ENCODE measurements around the gene HOXA3.

The HOXA3 gene

DNA sequence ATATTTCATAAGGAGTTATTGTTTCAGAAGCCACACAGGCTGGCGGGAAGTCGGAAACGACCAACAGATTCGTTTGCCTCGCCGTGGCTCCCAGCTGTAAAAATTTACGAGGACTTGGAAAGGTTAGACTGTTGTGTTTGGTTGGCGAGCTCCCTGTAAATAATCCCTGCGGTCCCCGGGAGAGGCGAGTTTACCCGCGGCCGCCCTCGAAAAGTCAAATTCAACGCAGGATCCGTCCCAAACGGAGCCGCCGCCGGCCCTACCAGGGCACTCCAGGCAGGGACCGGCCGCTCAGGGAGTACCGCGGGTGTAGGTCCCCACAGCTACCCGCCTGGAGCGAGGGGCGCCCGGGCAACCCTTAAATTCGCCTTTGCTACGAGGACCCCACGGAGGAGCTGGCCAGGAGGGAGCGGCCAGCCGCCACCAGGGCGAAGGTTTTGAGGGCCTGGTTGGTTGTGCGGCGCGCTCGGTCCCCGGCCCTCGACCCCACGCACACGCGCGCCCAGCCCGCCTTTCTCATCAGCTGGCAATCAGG, 13.7 kb upstream of the HOXA3 start:
- no peak for DNase-seq (ENCODE audit: low read depth)

DNA sequence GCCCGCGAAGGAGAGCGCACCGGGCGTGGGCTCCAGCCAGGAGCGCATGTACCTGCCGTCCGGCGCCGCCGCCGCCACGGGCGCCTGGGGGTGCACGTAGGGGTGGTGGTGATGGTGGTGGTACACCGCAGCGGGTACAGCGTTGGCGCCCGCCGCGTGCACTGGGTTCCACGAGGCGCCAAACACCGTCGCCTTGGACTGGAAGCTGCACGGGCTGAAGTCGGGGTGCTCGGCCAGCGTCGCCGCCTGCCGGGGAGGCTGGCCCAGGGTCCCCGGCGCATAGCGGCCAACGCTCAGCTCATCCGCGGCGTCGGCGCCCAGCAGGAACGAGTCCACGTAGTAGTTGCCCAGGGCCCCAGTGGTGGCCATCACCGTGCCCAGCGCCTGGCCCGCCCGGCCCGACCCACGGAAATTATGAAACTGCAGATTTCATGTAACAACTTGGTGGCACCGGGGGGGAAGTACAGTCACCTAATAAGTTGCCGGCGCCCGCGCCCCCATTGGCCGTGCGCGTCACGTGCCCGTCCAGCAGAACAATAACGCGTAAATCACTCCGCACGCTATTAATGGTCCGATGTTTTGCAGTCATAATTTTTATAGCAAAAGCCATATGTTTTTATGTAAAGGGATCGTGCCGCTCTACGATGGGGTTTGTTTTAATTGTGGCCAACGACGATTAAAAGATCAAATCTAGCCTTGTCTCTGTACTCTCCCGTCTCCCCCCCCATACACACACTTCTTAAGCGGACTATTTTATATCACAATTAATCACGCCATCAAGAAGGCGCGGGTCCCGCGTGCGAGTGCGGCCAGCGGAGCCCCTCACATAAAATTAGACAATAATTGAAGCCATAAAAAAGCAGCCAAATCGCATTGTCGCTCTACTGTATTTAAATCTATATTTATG, 13.0 kb upstream of the HOXA3 start, which contains the start of gene HOXA9:
Gene HOXA9, minus strand, starts transcription at position 449 of the 907 bp plus-strand sequence. Its CDS starts 80 bp downstream, at position 369.
- DNase-seq (ENCODE audit: low read depth): peak; percentile 87

DNA sequence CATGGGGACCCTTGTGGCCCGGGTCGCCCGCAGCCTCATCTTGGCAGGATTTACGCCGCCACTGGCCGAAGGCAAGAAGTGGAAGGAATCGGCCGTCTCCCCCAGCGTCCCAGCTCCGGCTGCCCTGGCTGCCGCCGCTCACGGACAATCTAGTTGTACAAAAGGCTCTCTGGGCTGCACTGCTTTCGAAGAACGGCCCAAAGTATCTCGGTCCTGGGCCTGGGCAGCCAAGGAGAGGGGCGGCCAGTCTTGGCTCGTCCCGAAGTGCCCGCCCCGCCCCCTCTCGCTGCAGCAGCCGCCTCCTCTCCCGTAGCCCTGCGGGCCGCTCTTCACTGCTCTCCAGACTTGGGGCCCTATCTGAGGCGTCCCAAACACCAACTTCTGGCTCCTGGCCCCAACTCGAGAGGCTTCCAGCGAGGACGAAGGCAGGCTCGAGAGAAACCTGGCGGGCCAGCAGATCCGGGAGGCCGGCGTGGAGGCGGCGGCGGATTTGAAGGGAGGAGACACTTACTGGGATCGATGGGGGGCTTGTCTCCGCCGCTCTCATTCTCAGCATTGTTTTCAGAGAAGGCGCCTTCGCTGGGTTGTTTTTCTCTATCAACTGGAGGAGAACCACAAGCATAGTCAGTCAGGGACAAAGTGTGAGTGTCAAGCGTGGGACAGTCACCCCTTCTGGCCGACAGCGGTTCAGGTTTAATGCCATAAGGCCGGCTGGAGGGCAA, 12.1 kb upstream of the HOXA3 start:
- no peak for DNase-seq (ENCODE audit: low read depth)

DNA sequence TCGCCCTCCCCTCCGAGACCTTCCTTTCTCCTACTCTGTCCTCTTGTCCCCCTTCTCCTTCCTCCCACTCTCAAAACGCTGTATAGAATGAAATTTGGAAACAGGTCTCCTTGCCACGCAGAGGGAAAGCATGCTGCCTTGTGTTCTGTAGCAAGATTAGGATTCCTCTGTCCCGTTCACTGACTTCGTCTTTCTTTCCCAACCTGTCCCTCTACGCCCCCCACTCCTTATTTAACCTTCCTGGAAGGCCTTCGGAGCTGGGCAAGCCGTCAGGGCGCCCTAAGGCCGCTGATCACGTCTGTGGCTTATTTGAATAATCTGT, 11.6 kb upstream of the HOXA3 start:
- DNase-seq (ENCODE audit: low read depth): no peak

DNA sequence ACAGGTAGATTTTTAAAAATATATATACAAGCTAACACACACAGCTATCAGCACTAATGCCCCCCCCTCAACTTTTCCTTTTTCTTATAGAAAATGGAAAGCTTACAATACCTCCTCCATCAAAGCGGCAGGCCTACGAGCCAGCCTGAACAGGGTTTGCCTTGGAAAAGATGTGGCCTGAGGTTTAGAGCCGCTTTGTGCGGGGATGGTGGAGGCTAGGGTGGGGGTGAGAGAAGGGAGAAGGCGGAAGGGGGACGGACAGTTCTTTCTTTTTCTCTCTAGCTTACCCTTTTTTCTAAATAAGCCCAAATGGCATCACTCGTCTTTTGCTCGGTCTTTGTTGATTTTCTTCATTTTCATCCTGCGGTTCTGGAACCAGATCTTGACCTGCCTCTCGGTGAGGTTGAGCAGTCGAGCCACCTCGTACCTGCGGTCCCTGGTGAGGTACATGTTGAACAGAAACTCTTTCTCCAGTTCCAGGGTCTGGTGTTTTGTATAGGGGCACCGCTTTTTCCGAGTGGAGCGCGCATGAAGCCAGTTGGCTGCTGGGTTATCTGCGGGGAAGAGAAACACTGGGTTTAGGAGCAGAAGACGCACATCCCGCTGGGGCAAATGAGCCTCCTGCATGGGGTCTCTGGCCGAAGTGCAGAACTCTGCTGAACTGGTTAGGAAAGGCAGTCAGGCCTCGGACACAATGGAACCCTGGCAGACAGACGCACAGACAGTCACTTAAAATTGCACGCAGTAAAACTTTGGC, 11.1 kb upstream of the HOXA3 start:
- no peak for DNase-seq (ENCODE audit: low read depth)

DNA sequence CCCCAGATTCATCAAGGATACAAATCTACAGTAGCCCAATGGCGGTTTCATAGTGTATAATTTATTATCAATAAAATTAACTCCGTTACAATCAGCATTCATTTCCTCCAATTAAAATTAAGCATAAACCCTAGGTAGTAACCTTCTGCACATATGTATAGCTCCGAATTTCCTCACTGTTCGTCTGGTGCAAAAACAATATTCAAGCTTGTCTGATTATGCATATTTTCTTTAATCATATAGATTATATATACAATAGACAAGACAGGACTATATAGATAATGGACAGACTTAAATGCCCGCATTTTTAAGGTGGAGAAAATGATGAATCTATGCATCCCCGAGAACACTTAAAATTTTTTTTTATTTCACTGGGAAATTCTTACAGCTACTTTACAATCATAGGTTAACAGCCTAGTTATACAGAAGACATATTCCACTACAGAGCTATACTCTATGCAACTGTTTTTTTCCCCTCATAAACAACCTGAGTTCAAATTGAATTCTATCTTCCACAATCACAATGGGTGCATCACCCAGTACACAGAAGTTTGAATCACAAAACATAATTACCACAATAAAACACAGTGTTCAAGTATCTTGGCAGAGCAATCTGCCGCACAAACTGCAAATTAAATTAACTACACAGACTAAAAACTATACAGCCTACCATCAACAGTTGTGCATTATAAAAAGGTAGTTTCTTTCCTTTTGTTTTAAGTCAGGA, 10.3 kb upstream of the HOXA3 start:
- DNase-seq (ENCODE audit: low read depth): peak; percentile 21

DNA sequence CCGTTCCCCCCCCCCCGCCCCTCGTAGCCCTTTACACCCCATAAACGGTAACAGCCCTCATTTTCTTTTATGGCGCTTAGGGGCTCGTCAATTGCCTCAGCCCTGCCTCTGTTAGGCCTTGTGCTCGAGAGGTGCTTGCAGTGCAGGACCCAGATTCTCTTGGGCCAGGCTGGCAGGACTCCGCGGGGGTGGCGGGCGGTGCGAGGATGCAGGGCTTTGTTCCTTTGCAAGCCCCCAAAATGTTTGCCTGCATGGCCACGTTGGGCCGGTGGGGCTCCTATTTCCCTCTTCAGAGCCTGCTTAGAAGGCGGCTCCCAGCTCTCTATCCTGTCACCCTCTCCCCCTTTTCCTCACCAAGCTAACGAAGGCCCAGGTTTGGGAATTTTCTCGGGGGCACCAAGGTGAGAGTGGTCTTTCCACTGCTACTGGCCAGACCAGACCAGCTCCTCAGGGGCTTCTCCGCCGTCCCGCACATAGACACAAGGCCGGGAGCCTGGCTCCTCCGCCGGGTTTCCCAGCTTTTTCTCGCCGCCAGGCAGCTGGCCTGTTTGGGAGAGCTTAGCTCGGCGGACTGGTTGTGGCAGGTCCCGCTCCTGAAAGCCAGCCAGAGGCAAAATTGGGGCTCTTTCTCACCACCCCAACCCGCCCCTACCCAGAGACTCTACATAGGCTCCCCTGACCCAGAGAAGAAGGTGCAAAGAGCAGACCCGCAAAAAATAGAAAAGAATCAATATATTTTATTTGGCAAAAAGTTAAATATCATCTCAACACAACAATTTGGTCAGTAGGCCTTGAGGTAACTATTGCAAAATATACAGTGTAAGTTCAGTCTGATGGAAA, 9.6 kb upstream of the HOXA3 start:
- DNase-seq (ENCODE audit: low read depth): peak; percentile 15

DNA sequence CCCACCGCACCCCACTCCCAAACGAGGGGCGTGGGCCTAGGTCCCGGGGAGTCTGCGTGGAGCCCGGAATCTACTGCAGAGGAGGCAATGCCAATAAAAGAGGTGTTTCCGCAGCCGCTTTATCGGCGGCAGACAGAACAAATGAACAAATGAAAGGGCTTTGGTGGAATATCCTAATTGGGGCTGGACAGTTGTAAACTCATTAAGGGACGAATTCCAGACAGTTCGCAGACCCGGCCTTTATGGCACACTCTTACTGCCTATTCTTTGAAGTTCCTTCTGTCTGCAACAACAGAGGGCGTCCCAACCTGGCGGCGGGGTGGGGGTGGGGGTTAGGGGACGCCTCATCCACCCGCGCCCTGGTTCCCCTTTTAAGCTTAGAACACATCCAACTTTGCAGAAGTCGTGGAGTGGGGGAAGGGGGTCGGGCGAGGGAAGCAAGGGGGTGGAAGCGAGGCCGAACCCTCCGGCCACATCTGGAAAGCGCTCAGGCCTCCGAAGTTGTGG, 8.9 kb upstream of the HOXA3 start:
- no peak for DNase-seq (ENCODE audit: low read depth)

DNA sequence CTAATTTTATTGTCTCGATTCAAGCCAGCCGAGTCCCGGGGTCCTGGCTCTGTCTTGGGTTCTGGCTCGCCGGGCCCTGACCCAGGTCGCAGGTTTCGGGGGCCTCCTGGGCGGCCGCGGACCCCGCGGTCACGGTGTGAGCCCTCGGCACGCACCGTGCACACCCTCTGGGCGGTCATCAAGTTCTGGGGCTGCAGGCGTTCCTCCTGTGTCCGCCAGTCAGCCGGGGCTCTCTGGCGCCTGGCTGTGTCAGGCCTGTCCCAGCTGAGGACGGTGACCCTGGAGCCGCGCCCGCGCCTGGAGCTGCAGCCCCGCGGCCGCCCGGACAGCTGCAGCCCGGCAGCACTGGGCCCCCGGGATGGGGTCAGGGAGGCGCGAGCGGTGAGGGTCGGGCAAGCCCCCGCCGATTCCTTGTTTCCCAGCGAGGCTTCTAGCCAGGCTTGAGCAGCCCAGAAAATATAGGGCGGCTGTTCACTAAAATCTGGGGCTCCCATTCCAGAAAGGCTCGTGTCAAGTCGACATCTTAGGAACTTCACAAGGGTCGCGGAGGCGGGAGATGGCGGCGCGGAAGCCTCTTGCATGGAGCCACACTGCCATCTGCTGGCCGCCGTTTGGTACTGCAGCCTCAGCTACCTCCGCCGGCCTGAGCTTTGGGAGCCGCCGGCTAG, 8.3 kb upstream of the HOXA3 start:
- peak; percentile 13 for DNase-seq (ENCODE audit: low read depth)

DNA sequence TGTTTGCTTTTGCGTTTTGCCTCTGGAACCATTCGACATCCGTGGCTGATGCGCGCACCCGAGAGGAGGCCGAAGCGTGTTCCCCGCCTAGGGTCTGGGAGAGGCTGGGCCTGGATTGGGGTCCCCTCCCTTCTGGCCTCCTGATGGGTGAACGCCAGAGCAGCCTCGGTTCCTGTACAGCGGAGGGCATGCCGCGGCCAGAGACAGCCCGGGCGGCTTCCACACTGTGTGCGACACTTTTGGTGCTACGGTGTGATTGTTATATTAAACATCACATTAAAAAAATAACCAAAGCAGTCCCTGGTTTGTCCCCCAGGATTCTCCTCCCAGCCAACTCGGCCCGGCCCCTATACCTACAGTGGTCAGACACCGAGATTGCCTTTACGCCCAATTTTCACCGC, 7.8 kb upstream of the HOXA3 start:
- no peak for DNase-seq (ENCODE audit: low read depth)

DNA sequence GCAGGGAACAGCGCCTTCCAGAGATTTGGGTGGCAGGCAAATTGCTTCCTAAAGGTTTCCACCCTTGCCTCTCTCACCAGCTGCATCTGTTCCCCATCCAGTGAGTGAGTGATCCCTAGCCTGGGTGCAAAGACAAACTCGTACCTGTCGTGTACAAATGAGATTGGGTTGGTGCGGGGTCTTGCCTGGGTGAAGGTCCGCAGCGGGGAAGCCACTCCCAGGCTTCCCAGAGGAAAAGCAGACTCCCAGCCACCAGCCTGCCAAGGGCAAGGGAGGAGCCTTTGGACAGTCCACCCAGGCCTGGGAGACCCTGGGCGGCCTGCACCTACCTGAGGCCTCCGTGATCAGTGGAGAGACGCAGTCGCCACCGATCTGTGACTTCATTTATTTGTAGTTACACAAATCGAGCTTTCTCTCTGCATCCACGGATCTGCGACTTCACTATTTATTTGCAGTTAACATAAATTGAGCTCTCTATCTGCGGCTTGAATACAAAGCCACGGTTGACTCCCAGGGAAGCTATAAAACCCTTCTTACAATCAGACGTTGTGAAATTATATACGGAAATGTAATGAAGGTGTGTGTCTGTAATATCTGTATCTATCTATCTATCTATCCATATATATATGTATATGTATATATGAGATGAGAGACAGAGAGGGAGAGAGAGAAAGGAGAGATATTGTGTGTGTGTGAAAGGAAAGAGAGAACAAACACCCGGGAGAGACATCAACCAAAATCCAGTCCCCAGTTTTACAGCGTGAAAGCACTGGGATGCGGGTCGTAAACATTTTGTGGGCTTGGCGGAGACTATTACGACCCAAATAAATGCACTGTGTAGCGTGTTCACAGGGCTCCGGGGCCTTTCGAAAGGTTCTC, 7.1 kb upstream of the HOXA3 start:
- DNase-seq (ENCODE audit: low read depth): no peak

DNA sequence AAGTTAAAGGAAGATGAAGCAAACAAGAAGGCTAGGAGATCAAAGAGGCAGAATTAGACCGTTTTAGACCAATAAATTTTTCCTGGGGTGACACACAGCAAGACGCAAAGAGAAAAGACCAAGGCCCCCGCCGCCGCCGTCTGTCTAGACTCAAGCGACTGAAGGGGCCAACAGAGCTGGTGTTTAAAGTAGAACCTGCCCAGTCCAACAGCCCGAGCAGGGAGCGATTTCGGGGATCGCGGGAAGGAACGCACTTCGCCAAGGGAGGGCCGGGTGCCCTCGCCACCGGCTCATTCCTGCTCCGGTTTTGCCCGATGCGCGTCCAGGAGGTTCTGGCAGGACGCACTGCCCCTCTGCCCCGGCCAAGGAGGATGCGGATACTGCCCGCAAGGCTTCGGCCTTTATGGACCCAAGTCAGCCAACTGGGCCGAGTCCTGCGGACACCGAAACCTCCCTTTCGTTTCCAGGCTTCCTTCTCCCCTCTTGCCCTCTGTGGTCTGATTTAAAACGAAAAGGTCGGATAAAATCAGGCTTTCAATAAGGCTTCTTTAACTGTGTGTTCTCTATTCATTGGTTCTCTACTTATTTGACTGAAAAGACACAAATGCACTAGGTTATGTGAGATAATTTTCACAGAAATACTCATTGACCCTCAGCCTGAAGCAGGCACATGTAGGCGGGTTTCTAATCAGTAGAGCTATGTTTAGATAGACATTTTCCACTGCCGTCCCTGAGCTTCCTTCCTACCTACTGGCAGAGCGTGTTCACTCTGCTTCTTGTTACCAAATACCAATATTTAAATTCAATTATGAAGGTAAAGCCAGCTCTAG, 6.3 kb upstream of the HOXA3 start:
- no peak for DNase-seq (ENCODE audit: low read depth)

DNA sequence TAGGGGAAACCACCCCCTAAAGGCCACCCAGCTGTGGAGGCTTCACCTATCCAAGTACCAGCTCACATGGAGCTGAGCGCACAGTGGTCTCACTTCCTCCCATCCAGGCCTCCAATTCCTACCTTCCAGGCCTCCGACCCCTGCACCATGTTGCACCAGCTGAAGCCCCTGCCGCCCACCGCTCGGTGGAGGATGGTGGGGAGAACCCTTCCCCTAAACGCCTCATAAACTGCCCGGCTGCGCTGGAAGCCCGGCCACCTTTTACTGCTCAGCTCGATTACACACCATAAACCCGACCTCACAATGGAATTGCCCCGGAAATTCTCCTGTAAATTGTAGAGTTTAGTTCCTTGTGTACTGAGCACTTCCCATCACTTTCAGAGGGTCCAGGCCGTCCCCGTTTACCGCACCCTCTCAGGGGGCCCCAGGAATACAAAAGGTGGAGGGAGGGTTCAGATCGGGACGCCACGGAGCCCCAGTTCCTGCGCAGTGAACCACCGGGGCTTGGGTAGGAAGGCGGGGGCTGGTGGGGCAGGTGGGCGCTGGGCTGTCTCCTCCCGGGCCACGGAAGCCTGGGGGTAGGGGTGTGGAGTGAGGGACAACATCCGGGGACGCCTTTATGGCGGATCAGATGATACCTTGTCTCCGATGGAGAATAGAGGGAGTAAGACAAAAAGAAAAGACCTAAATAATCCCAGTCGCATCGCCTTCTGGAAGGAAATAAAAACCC, 5.5 kb upstream of the HOXA3 start:
- DNase-seq (ENCODE audit: low read depth): no peak

DNA sequence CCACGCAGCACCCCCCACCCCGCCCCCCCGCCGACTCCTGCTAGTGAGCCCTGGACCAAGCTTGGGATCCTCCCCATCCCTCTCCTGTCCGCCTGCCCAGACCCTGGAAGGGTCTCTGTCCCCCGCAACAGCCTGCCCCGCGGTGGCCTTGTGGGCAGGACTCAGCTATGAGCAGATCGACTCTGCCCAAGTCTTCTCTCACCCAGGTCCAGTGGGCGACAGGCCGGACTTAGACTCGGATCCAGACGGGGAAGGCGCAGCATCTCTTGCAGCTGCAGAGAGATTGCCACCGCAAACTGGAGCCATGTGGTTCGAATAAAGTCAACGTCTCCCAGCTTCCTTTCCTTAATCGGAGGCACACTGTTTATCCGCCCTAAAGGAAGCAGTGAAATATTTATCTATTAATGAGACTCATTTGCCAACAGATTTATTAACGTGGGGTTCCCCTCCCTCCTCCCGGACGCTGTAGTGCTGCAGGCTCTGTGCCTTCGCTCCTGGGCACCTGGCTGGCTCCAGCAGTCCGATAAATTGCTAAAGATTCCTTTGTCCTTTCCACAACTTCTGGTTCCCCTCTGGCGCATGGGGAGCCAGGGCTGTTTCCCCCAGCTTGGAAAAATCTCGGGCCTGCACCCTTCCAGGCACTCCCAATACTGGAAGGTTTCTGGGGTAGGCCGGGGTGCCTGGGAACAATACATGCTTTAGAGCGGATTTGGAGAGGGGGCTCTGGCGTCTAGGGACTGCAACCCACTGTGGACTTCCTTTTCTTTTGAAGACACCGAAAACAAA, 4.7 kb upstream of the HOXA3 start:
- no peak for DNase-seq (ENCODE audit: low read depth)

DNA sequence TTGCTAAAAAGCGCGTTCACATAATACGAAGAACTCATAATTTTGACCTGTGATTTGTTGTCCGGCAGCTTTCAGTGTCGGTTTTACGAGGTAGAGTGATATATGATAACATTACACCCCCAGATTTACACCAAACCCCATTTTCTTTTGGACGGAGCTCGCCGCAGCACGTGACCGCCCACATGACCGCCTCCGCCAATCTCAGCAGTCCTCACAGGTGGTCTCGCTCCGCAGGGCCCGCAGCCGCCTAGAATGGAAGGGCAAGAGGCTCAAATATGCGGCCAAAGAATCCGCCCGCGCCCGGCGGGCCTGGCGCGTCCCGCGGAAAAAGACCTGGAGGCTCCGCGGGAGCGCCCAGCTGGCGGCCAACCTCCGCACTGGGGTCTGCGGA, 4.1 kb upstream of the HOXA3 start, which contains the start of gene HOXA7:
Gene HOXA7, minus strand, starts transcription at position 168 of the 391 bp plus-strand sequence. Its CDS starts 130 bp downstream, at position 38.
- DNase-seq (ENCODE audit: low read depth): no peak

DNA sequence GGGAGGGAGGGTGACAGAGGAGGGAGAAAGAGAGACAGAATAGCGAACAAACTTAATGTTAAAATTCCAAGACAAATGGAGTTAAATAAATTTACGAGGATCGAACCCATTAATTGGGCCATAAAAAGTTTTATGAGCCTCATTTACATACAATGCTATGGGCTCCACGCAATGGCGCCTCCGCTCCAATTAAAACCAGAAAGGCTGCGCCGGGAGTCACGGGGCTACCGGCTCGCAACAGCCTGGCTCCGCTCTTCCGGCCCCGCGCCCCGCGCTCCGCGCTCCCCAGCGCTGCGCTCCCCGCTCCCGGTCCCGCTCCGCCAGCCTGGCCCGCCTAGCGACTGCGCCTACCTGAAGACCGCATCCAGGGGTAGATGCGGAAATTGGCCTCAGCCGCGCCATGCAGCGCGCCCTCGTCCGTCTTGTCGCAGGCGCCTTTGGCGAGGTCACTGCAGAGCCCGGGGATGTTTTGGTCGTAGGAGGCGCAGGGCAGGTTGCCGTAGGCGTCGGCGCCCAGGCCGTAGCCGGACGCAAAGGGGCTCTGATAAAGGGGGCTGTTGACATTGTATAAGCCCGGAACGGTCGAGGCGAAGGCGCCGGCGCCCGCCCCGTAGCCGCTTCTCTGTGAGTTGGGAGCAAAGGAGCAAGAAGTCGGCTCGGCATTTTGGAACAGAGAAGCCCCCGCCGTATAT, 3.6 kb upstream of the HOXA3 start:
- peak; percentile 10 for DNase-seq (ENCODE audit: low read depth)

Measured in GM04503 (cell line).